Kidney capillary endothelial cell (primary cell): ENCODE measurements around the gene MROH2A.
A peak's percentile ranks its signal among the peaks of the same experiment; 100 is the strongest.

Source experiments
- DNase-seq: peaks from one replicate; pipeline ENCODE4 v3.0.0-alpha.2; 2018; ENCODE audit warnings: low spot score

Gene MROH2A

DNA sequence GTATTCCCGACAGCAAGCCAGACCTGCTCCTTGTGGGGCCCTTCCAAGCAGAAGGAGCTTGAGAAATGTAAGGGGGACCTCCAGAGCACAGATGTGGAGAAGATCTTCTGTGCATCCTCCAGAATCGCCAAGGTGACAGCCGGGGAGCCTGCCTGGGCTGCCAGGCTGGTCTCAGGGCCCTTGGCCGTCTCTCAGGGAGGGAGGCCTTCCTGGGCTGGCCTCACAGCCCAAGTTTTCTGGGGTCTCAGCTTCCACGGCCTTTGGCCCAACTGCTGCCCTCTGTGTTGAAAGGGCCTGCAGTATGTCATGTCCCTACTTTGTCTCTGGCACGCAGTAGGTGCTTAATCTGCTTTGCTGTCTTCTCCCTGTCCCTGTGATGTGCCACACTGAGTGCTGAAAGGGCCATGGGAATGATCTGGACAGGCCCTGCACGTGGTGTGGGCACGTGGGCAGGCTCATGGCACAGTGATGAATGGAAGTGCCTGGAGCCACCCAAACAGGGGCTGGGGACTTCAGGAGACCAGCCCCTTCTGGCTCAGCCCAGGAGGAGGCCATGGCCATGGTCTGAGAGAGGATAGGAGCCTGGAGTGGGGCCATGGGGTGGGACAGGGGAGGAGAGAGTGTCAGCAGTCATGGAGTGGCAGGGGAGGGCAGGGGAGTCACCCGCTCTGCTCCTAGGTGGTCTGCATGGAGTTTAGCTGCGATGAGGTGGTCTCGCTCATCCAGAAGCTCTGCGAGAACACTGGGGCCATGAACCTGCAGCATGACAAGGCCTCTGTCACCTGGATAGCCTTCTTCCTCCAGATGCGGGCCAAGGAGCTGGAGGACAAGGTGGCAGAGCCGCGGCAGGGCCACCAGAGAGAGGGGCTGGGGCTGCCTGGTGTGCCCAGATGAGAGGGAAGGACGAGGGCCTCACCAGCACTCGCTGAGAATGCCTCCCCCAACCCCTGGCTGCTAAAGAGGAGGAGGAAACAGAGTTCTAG lies 40.8 kb downstream of the MROH2A start:
- DNase-seq = no peak

DNA sequence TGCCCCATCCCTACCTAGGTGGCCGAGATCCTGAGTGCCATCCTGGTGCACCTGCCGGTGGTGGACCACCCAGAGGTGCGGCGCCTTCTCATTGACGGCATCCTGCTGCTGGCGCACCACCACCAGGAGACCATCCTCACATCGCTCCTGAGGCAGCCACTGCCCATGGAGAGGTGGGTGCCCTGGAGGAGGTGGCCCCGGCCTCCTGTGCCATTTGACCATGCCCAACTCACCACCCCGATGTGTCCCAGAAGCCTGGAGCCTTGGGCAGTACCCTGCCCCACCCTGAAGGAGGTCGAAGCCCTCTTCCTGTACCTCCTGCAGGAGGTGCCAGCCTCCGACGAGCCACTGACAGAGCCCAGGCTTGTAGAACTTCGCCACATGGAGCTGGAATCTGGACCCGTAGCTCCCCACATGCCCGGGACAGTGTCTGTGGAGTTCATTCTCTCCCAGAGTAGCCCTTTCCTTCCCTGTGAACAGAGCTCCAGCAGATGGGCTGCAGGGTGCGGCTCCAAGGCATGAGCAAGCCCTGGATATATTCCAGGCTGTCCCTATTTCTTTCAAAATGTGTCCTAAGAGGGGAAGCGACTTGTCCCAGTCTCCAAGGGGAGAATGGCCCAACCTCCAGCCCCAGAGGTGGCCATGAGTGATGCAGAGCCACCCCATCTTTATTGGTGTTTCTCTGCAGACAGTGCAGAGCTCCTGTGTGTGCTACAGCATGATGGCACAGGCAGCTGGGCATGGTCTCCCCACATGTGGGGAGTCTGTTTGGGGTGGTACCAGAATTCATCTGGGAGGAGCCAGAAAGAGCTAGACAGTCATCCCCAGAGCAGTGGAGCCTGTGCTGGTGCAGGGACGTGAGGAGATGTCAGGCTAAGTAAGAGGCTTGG lies 42.0 kb downstream of the MROH2A start:
- DNase-seq = no peak

GRCh38 chr2:233820774-233821105 lies 42.6 kb downstream of the MROH2A start:
- no peak for DNase-seq

DNA sequence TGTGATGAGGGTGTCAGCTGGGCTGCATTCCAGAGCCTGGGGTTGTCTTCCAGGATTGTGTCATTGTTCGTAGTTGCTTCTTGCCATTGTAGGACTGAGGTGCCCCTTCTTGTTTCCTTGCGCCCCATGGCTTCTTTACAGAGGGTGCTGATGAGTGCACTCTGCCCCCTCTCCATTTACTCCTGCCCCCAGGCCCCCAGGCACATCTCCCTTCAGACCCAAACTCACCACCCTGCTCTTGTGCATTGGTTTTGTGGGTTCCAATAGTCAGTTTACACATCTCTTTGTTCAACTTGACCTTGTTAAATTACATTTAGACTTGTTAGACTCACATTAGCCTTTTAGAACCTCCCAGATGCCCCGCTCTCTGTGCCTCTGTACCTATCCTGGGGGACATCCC lies 43.1 kb downstream of the MROH2A start:
- DNase-seq = no peak

- no peak for DNase-seq
Observed at GRCh38 chr2:233821709-233822100, 43.6 kb downstream of the MROH2A start.

- DNase-seq = no peak
Observed at GRCh38 chr2:233822101-233822771, 44.1 kb downstream of the MROH2A start.

DNA sequence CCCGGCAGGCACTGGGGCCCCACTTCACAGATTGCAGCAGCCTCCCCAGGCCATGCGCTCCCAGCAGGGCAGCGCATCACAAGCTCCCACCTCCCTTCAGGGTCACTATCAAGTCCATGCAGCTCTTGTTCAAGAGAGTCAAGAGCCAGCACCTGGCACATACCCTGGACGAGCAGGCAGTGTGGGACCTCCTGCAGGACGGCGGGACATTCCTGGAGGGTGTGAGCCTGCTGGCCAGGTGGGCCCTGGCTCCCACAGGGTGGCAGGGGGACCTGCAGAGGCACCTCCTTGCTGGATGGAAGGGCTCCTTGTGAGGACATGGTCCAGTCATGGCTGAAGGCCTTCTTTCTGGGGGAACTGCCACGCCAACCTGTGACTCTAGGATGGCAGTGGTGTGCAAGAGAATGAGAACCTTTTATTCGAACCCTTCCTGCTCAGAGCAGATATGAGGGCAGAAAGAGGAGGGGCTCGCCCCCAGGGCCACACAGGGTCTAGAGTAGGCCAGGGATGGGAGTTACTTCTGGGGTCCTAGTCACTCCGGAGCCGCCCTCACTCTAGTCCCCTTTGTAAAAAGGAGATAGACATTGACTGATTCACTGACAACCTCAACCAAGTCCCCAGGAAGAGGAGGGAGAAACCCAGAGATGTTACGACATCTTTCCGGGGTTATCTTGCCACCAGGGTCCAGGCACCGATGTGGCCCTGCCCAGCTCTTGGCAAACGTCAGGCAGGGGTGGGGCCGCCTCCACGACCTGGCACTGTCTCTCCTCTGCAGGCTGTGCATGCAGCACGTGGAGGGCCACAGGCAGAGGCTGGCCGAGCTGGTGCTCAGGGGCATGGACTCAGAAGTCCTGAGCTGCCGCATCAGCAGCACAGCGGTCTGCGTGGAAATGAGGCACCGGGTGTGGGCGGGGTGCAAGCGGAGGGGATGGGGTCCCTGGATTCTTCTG lies 44.9 kb downstream of the MROH2A start:
- no peak for DNase-seq

DNA sequence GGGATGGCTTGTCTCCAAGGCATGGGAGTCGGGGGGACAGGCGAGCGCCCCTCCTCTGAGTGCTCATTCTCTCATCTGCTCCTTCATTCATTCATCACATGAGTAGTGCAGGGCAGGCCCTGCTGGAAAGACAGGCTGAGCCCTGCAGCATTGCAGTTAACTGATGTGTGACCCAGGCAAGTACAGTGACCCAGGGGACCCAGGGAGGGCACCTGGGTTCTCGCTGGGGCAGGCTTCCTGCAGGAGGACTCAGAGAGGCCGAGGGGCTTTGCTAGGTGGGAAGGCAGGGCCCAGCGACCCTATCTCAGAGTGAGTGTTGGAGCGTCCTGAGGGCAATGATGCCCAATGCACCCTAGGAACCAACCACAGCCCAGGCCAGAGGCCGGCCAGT lies 45.6 kb downstream of the MROH2A start:
- no peak for DNase-seq

DNA sequence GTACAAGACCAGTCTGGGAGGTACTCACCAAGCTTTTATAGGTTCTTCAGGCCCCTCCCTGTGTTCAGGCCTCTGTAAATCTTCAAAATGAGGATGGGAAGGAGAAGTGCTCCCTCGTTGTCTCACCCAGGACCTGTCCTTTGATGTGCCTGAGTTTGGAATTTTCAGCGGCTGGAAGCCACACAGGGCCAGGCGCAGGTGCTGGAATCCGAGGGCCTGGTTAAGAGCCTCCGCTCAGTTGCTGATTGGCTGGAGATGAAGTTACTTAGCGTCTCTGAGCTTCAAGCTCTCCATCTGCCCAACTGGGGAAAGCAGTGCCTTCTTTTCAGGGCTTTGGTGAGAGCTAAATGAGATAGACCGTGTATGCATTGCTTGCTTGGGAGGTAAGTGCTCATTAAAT lies 46.2 kb downstream of the MROH2A start:
- no peak for DNase-seq

- no peak for DNase-seq
Observed at GRCh38 chr2:233828546-233829192, 50.5 kb downstream of the MROH2A start.

DNA sequence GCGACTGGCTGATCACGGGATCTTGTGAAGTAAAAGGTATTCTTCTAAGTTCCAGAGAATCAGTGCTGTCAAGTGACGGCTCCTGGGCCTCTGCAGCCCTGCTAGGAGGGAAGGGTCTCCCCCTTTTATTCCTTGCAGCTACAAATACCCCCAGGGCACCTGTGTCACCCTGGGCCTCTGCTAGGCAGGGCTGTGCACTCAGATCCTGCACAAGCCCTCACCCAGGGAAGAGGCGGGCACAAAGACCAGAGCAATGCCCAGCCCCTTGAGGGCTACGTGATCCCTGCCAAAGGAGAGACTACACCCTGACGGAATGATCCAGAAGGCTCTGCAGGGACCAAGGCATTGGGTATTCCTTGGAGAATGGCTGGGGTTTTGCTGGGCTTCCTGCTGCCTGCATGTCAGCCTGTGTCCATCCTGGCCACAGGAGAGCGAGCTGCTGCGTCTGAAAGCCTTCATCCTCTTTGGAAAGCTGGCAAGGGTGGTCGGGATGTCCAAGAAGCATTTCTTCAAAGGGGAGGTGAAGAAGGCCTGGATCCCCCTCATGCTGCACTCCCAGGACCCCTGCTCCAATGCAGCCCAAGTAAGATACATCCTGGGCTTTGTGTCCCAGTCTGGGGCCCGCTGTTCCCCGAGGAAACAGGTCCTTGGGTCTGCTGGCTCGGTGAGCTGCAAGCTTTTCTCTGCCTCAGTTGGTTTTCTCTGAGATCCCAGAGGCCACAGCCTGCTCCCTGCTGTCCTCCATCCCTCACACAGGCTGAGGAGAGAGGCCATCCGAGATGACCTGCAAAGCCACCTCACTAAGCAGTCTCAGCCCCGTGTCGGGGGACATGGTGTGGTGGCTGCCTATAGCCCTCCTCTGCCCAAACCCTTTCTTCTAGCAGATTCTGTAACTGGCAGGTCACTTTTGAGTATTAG lies 51.3 kb downstream of the MROH2A start:
- DNase-seq = no peak

DNA sequence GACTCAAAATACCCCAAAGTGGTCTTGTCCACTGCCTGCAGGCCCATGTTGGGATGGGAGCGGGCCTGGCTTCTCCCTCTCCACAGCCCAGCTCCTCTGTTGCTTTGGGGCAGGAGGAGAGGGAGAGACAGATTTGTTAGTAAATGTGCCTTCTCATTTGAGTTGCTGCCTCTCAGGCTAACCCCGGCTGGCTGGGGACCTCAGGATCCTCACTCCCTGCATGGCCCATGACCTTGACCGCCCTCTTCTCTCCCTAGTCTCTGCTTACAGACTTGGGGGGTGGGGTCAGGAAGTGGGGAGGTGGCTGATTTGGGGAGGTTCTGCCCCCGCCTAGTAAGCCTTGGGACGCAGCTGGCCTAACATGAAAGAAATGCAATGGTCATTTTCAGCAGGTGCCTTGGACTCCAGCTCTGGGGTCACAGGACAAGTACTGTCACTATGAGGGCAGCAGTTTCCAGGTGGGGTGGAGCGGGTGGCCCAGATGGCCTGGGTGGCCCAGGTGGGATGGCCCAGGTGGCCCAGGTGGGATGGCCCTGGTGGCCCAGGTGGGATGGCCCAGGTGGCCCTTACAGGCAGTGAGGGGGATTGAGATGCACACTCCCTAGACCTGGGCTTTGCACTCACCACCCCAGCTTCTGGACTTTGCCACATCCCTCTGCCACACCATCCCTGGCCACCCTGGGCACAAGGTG lies 52.1 kb downstream of the MROH2A start:
- no peak for DNase-seq

DNA sequence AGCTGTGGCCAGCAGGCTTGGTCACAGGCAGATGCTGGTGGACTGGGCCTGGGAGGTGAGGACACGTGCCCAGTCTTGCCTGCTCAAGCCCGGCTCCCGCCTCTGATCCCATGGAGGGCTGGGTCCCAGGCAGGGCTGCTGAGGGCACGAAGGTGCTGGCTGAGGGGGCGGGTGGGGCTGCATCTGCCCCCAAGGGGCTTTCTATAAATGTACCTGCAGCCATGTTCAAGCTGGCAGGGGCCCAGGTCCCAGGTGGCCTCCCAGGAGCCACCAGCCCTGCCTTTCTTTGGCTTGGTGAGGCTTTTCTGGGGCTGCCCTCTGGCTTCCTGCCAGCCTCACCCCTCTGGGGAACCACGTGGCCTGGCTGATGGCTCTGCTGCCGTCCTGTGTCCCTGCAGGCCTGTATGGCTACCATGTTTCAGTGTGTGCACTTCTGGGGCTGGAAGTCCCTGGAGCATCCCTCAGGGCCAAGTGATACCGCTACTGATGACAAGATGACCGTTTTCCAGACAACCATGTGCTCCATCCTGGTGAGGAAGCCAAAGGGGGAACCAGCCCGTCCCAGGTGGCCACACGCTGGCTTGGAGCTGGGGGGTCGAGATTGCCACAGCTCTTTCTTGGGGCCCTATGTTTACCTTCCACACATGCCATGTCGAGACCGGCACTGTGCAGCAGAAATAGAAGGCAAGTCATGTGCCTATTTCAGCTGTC lies 53.0 kb downstream of the MROH2A start:
- no peak for DNase-seq

DNA sequence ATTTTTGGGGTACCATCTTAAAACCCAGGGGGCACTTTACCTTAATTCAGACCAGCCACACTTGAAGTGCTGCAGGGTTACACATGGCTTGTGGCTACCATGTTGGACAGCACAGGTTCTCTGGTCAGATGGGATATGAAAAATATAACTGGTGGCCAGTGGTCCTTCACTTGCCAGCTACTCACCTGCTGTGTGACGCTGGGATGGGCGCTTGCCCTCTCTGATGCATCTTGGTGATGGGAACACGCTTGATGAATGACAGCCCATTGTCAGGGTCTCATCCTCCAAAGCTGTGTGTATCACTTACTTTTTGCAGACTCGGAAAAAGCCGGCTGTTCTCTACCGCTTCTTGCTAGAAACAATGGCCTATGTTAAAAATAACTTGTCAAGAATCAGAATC lies 53.7 kb downstream of the MROH2A start:
- no peak for DNase-seq

GRCh38 chr2:233832414-233832813 lies 54.3 kb downstream of the MROH2A start:
- no peak for DNase-seq

- peak; percentile 59 for DNase-seq
Observed at GRCh38 chr2:233832869-233833311, 54.8 kb downstream of the MROH2A start.

- DNase-seq = no peak
Observed at GRCh38 chr2:233833345-233833744, 55.2 kb downstream of the MROH2A start.
